Measurements from ENCODE around the gene AGAP3. TPM values are rescaled to one million over a fixed set of nuclear protein-coding genes. Genes with fewer than 3 reads are reported as not detected.

AGAP3 gene
- total and polyA plus RNA-seq, 2 of the 4 experiments (the other 2 are of a cell fraction), result 35.3 to 93.9 TPM

- Histone ChIP-seq H3K36me3 (ENCODE audit: control insufficient read depth, insufficient read depth, low read length) (peaks cover 73% of the 10 kb centered on the region), H4K5ac (ENCODE audit: low read depth, low read length) (no peak overlapping the region), H4K8ac (ENCODE audit: low read depth in 2 of 2, low read length in 2 of 2) (no peak overlapping the region), H3K14ac (replicated peaks; ENCODE audit: low read depth, low read length) (no peak overlapping the region), H2AK9ac (replicated peaks; ENCODE audit: low read depth, low read length, poor library complexity) (no peak overlapping the region), H2BK120ac (ENCODE audit: low read depth, low read length) (no peak overlapping the region), H3K4me2 (ENCODE audit: low read depth, low read length) (no peak overlapping the region), H3K79me1 (ENCODE audit: low read depth in 1 of 2, low read length in 2 of 2) (peaks cover 0 to 28% of the 10 kb centered on the region in 2 experiments; a peak in 3 of 4 replicates), H3K4ac (ENCODE audit: low read depth, low read length) (no peak overlapping the region), H2BK15ac (ENCODE audit: low read depth, low read length) (no peak overlapping the region), H3K9me3 (ENCODE audit: control insufficient read depth, insufficient read depth, low read length) (no peaks in the 10 kb centered on the region), H2AK5ac (ENCODE audit: low read depth, low read length) (no peak overlapping the region), H2AFZ (replicated peaks; ENCODE audit: low read length, poor library complexity) (no peak overlapping the region), H2BK5ac (ENCODE audit: low read depth, low read length, poor library complexity, severe bottlenecking) (no peak overlapping the region), H3K27ac (ENCODE audit: insufficient read depth, low read length) (no peak overlapping the region), H3K23ac (ENCODE audit: low read depth, low read length) (no peak overlapping the region), H4K91ac (ENCODE audit: insufficient read depth, low read depth, low read length) (no peak overlapping the region), H3K9ac (ENCODE audit: low read depth, low read length) (no peak overlapping the region), H3K9me1 (ENCODE audit: insufficient read depth, low read length) (no peaks in the 10 kb centered on the region), H4K20me1 (ENCODE audit: insufficient read depth, low read length) (peaks cover 32% of the 10 kb centered on the region), H3K4me3 (ENCODE audit: insufficient read depth, low read depth, low read length) (no peak overlapping the region), H3K27me3 (ENCODE audit: control insufficient read depth, insufficient read depth, low read length) (no peaks in the 10 kb centered on the region), H2BK20ac (ENCODE audit: low read depth, low read length) (no peak overlapping the region), H3K4me1 (ENCODE audit: control insufficient read depth, insufficient read depth, low read length) (no peaks in the 10 kb centered on the region), H3K18ac (ENCODE audit: low read depth, low read length) (no peak overlapping the region), H3K56ac (ENCODE audit: extremely low read depth, insufficient read depth, low read length) (no peak overlapping the region)
- in situ Hi-C loops (cut with MboI; ENCODE audit: low sequenced_read_pairs) (loop anchor here (5.0 to 10.0 kb wide), 2 partner anchors 44 to 176 kb away; no protein-coding TSS in a partner anchor), intact Hi-C loops (cut with micrococcal nuclease) (no loop called here), dilution Hi-C loops (cut with HindIII; ENCODE audit: low sequenced_read_pairs, unreplicated experiment) (no loop called here)
- ATAC-seq (ENCODE audit: low read depth) (no peak), DNase-seq (no peak)
- WGBS, 2 experiments (ENCODE audit: extremely low coverage in 2 of 2, insufficient read length in 1 of 2), result no CpG with 5 or more reads among the region's 8 CpGs
- BruUV-seq (replicated peaks), result no TSS peak
- TF ChIP-seq FOS (IDR thresholded peaks at IDR 0.05; ENCODE audit: low read depth, low read length) (no peak), RAD21 (IDR thresholded peaks at IDR 0.05; ENCODE audit: low read length) (no peak), BHLHE40 (IDR thresholded peaks at IDR 0.05; ENCODE audit: low read depth, low read length) (no peak), RFX5 (IDR thresholded peaks at IDR 0.05; ENCODE audit: low read depth, low read length) (no peak), MXI1 (IDR thresholded peaks at IDR 0.05; ENCODE audit: borderline replicate concordance, low read depth, low read length) (no peak), USF2 (IDR thresholded peaks at IDR 0.05; ENCODE audit: low read depth, low read length) (no peak)
- TF ChIP-seq, protein P1, sequence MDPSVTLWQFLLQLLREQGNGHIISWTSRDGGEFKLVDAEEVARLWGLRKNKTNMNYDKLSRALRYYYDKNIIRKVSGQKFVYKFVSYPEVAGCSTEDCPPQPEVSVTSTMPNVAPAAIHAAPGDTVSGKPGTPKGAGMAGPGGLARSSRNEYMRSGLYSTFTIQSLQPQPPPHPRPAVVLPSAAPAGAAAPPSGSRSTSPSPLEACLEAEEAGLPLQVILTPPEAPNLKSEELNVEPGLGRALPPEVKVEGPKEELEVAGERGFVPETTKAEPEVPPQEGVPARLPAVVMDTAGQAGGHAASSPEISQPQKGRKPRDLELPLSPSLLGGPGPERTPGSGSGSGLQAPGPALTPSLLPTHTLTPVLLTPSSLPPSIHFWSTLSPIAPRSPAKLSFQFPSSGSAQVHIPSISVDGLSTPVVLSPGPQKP (IDR thresholded peaks at IDR 0.05; ENCODE audit: borderline replicate concordance, low read depth, low read length), result no peak
- ChIA-PET POLR2A (ENCODE audit: unreplicated experiment) (no interaction called here), CTCF (no interaction called here)
These were observed 42.4 kb downstream of the AGAP3 start for GRCh38 chr7:151128716-151129115.
